Neural cell (in vitro differentiated cells): Measurements from ENCODE around the gene GMDS. TPM values are rescaled to one million over a fixed set of nuclear protein-coding genes. Genes with fewer than 3 reads are reported as not detected.

Source experiments
- H2AFZ ChIP-seq: fragments of 200-600, 300-800 bp; sonication (generic), shearing (Covaris generic); 2 replicates; pipeline ENCODE4 v1.6.0; 2014; ENCODE audit warnings: low read depth, mild to moderate bottlenecking, antibody characterized with exemption, low read length, moderate library complexity
- H3F3A ChIP-seq: fragments of 200-600 bp; shearing (Covaris generic); 2 replicates; pipeline ENCODE4 v1.6.1; 2016; ENCODE audit warnings: mild to moderate bottlenecking, moderate library complexity, mixed read lengths, antibody characterized with exemption, low read length; ENCODE audit not compliant: insufficient read depth, poor library complexity, severe bottlenecking
- H3K27ac ChIP-seq: fragments of 200-600, 300-800 bp; sonication (generic), shearing (Covaris generic); 2 replicates; pipeline ENCODE4 v1.5.1; 2014; ENCODE audit warnings: mild to moderate bottlenecking, low read length, moderate library complexity
- H3K27me3 ChIP-seq: fragments of 300-800, 200-600 bp; sonication (generic), shearing (Covaris generic); 2 replicates; pipeline ENCODE4 v1.6.0; 2014; ENCODE audit warnings: mild to moderate bottlenecking, low read depth, low read length, moderate library complexity; ENCODE audit not compliant: insufficient read depth
- H3K36me3 ChIP-seq: fragments of 300-800, 200-600 bp; sonication (generic), shearing (Covaris generic); 2 replicates; pipeline ENCODE4 v1.5.1; 2014; ENCODE audit warnings: mild to moderate bottlenecking, antibody characterized with exemption, low read length, moderate library complexity; ENCODE audit not compliant: insufficient read depth
- H3K4me2 ChIP-seq: fragments of 300-800, 200-600 bp; sonication (generic), shearing (Covaris generic); 2 replicates; pipeline ENCODE4 v1.6.0; 2014; ENCODE audit warnings: mild to moderate bottlenecking, low read length
- H3K4me3 ChIP-seq: fragments of 300-800, 200-600 bp; sonication (generic), shearing (Covaris generic); 2 replicates; pipeline ENCODE4 v1.5.1; 2014; ENCODE audit warnings: mild to moderate bottlenecking, low read length, moderate library complexity
- H3K79me2 ChIP-seq: fragments of 200-600 bp; shearing (Covaris generic); replicated peaks from 2 replicates; pipeline ENCODE4 v1.6.0; 2014; ENCODE audit warnings: mild to moderate bottlenecking, low read length, moderate library complexity; ENCODE audit not compliant: insufficient read depth
- H3K9ac ChIP-seq: fragments of 300-800, 200-600 bp; sonication (generic), shearing (Covaris generic); 2 replicates; pipeline ENCODE4 v1.6.1; 2016; ENCODE audit warnings: mild to moderate bottlenecking, low read length, mixed read lengths
- H3K9me2 ChIP-seq: fragments of 200-600 bp; shearing (Covaris generic); 2 replicates; pipeline ENCODE4 v1.6.1; 2016; ENCODE audit warnings: mild to moderate bottlenecking, low read length, mixed read lengths; ENCODE audit not compliant: insufficient read depth
- H3K9me3 ChIP-seq: fragments of 200-600, 300-800 bp; sonication (generic), shearing (Covaris generic); 2 replicates; pipeline ENCODE4 v1.6.1; 2016; ENCODE audit warnings: mild to moderate bottlenecking, mixed run types, low read length, moderate library complexity, mixed read lengths
- H4K20me1 ChIP-seq: fragments of 200-600 bp; shearing (Covaris generic); 2 replicates; pipeline ENCODE4 v1.6.1; 2016; ENCODE audit warnings: mild to moderate bottlenecking, mixed run types; ENCODE audit not compliant: insufficient read depth
- EP300 ChIP-seq: fragments of 450-650 bp; conservative IDR thresholded peaks from 2 replicates; pipeline ENCODE4 v1.6.1; 2014; ENCODE audit warnings: antibody characterized with exemption, mild to moderate bottlenecking, moderate library complexity; ENCODE audit not compliant: poor library complexity, severe bottlenecking
- EZH2 ChIP-seq: fragments of 200-600, 300-800 bp; shearing (Covaris generic), sonication (generic); IDR thresholded peaks from 2 replicates; pipeline ENCODE4 v1.6.1; 2014; ENCODE audit warnings: antibody characterized with exemption, low read length, borderline replicate concordance, mild to moderate bottlenecking; ENCODE audit not compliant: insufficient read depth, poor library complexity, severe bottlenecking
- MXI1 ChIP-seq: fragments of 450-650 bp; conservative IDR thresholded peaks from 2 replicates; pipeline ENCODE4 v1.6.1; 2014; ENCODE audit warnings: antibody characterized with exemption, mild to moderate bottlenecking; ENCODE audit not compliant: poor library complexity, severe bottlenecking
- POLR2AphosphoS5 ChIP-seq: IDR thresholded peaks from 2 replicates; pipeline ENCODE4 v1.6.1; 2012
- RAD21 ChIP-seq: fragments of 450-650 bp; conservative IDR thresholded peaks from 2 replicates; pipeline ENCODE4 v1.6.1; 2014; ENCODE audit warnings: antibody characterized with exemption, mild to moderate bottlenecking, moderate library complexity
- SMC3 ChIP-seq: fragments of 450-650 bp; conservative IDR thresholded peaks from 2 replicates; pipeline ENCODE4 v1.6.1; 2014; ENCODE audit warnings: antibody characterized with exemption, mild to moderate bottlenecking, moderate library complexity; ENCODE audit not compliant: poor library complexity
- TAF1 ChIP-seq: IDR thresholded peaks from 2 replicates; pipeline ENCODE4 v1.6.1; 2012; ENCODE audit warnings: low read depth
- polyA plus RNA-seq: library from polyadenylated mRNA; depleted of rRNA; stranded (reverse); fragments of >200 nt; gene quantifications from 2 replicates; pipeline ENCODE4 v1.2.3, GENCODE V29; 2014
- TF ChIP-seq, protein P1 (sequence below): fragments of 450-650 bp; IDR thresholded peaks from 2 replicates; pipeline ENCODE4 v1.5.1; 2014; ENCODE audit warnings: antibody characterized with exemption, mild to moderate bottlenecking, moderate library complexity; ENCODE audit not compliant: poor library complexity, severe bottlenecking
- TF ChIP-seq, protein P2 (sequence below): IDR thresholded peaks from 2 replicates; pipeline ENCODE4 v1.6.1; 2012; ENCODE audit warnings: borderline replicate concordance

The GMDS gene
- polyA plus RNA-seq, 1 donor from 2014 or later: 11.4 TPM

DNA sequence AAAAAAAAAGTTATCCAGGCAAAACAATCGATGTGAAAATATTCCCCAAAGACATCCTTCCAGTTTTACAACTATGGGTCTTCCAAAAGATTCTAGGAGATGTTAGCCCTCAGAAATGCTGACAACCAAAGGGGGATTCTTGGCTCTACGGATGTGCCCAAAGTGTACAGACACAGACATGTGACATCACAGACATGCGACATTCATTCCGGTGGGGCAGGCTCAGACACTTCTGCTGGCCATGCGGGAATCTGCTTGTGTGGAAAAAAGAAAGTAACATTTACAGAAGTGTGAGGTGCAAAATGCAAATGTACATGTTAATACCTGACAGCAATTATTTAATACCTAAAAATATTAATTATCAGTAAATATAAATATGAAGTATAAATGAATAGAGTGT lies 367.1 kb downstream of the GMDS start:
- Histone ChIP-seq H3K9me2 (no peaks in the 10 kb centered on the region), H3K9me3 (no peaks in the 10 kb centered on the region), H4K20me1 (no peaks in the 10 kb centered on the region), H3K4me2 (no peak overlapping the region), H3K27ac (no peak overlapping the region), H3K4me3 (no peak overlapping the region), H3K79me2 (no peaks in the 10 kb centered on the region), H3K9ac (no peak overlapping the region), H3F3A (no peaks in the 10 kb centered on the region), H2AFZ (no peak overlapping the region), H3K27me3 (no peaks in the 10 kb centered on the region), H3K36me3 (no peaks in the 10 kb centered on the region)
- TF ChIP-seq, protein P1, sequence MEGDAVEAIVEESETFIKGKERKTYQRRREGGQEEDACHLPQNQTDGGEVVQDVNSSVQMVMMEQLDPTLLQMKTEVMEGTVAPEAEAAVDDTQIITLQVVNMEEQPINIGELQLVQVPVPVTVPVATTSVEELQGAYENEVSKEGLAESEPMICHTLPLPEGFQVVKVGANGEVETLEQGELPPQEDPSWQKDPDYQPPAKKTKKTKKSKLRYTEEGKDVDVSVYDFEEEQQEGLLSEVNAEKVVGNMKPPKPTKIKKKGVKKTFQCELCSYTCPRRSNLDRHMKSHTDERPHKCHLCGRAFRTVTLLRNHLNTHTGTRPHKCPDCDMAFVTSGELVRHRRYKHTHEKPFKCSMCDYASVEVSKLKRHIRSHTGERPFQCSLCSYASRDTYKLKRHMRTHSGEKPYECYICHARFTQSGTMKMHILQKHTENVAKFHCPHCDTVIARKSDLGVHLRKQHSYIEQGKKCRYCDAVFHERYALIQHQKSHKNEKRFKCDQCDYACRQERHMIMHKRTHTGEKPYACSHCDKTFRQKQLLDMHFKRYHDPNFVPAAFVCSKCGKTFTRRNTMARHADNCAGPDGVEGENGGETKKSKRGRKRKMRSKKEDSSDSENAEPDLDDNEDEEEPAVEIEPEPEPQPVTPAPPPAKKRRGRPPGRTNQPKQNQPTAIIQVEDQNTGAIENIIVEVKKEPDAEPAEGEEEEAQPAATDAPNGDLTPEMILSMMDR: no peak
- TF ChIP-seq EP300 (no peak), POLR2AphosphoS5 (no peak), TAF1 (no peak)

DNA sequence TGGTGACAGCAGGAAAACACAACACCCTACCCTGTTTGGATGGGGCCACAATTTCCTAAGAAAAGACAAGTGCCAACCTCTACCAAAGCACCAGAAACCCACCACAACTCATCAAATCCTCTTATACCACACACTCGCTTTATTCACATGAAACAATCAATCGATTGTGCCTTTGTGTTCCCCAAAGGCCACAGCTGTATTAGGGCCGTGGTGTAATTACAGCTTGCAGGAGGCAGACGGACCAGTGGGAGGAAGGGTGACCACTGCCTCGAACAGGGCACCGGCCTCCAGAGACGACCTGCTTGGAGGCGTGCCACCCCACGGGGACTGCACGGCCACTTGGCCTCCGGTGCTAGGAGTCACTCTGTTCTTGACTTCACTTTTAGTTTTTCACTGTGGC lies 371.6 kb downstream of the GMDS start:
- Histone ChIP-seq H4K20me1 (no peaks in the 10 kb centered on the region), H3K36me3 (no peaks in the 10 kb centered on the region), H3K4me3 (no peak overlapping the region), H3F3A (no peaks in the 10 kb centered on the region), H3K27ac (no peak overlapping the region), H2AFZ (no peak overlapping the region), H3K9me2 (no peaks in the 10 kb centered on the region), H3K4me2 (no peak overlapping the region), H3K9me3 (no peaks in the 10 kb centered on the region), H3K9ac (no peak overlapping the region), H3K27me3 (no peaks in the 10 kb centered on the region), H3K79me2 (no peaks in the 10 kb centered on the region)
- TF ChIP-seq TAF1: no peak
- no peak for TF ChIP-seq EP300
- TF ChIP-seq, protein P1: no peak
- no peak for TF ChIP-seq SMC3
- TF ChIP-seq RAD21: no peak
- TF ChIP-seq, protein P2, sequence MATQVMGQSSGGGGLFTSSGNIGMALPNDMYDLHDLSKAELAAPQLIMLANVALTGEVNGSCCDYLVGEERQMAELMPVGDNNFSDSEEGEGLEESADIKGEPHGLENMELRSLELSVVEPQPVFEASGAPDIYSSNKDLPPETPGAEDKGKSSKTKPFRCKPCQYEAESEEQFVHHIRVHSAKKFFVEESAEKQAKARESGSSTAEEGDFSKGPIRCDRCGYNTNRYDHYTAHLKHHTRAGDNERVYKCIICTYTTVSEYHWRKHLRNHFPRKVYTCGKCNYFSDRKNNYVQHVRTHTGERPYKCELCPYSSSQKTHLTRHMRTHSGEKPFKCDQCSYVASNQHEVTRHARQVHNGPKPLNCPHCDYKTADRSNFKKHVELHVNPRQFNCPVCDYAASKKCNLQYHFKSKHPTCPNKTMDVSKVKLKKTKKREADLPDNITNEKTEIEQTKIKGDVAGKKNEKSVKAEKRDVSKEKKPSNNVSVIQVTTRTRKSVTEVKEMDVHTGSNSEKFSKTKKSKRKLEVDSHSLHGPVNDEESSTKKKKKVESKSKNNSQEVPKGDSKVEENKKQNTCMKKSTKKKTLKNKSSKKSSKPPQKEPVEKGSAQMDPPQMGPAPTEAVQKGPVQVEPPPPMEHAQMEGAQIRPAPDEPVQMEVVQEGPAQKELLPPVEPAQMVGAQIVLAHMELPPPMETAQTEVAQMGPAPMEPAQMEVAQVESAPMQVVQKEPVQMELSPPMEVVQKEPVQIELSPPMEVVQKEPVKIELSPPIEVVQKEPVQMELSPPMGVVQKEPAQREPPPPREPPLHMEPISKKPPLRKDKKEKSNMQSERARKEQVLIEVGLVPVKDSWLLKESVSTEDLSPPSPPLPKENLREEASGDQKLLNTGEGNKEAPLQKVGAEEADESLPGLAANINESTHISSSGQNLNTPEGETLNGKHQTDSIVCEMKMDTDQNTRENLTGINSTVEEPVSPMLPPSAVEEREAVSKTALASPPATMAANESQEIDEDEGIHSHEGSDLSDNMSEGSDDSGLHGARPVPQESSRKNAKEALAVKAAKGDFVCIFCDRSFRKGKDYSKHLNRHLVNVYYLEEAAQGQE: no peak
- no peak for TF ChIP-seq MXI1
- TF ChIP-seq EZH2: no peak
